ENCODE measurements around the gene RCAN2.

RCAN2 gene

DNA sequence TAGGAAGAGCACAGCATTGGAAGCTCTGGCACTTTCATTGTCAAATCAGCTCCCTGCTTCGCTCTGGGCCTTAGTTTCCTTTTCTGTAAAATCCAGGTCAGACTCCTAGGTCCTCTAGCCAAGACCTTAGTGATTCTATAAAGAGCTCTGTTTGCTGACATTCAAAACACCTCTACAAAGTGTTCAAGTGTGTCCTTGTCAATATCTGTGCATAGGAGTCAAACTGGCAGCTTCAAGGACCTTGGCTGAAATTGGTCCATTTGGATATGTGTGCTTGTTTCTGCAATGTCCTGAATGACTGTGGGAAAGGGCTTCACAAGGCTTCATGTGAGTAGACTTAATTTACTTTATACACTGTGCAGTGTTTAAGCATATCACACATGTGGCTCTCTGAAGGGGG is 246.6 kb downstream of the RCAN2 start:
- no peak for DNase-seq

GRCh38 chr6:46243754-46244153 is 247.5 kb downstream of the RCAN2 start:
- DNase-seq: no peak

DNA sequence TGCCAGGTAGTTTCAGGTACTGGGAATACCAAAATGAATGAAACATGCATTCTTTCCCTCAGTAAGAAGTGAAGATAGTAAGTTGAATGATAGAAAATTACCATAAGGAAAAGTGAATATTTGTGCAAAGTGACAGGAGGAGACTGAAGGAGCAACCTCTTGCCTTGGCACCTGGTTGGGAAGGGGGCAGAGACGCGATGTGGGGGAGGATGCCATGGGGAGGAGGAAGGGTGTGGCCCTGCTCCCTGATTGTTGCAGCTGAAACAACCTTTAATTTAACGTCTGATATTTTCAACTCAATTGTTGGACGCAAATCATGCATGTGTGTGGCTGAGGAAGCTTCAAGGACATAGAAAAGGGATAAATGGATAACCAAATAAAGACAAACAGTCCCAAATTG is 248.3 kb downstream of the RCAN2 start:
- no peak for DNase-seq

DNA sequence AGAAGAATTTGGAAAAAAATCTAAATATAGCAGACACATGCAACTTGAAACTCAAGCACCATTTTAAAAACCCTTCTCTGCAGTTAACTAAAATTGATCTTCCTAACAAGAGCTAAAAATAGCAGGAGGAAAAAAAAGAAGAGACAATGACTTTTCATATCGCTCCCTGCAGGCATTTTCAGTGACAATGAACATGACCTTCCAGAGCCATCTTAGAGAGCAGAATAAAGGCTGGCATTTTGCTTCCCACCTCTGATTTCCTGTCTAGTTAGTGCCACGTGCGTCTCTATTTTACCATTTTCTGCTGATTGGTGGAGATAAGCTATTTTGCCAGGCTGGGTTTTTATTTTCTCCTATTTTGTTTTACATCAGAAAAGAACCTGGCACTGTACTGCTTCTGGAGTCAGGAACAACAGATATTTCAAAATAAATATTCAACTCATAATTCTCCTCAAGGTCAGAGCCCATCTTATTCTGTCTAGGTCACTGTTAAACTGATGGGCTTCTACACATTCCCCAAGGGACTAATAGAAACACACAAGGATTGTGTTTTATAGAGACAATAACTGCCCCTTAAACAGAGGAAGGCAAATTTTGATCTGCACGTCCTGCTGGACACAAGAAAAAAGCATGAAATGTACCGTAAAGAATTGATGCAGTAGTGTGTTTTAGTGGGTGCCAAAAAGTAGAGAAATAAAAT is 250.2 kb downstream of the RCAN2 start:
- DNase-seq: no peak

DNA sequence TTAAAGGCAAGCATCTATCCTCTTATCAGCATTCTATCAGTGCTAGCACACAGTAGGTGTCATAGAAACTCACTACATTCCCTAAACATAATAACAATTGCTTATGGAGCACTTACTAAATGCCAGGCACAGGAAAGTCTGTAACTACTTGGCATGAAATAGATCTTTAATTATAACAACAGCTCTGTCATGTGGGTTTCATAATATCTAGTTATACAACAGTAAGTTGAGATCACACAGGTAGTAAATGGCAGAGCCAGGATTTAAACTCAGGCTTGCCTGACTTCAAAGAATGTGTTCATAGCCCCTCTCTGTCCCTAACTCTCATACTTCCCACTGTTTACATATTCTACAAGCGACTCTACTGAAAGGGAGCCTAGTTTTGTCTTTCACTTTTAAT is 254.5 kb downstream of the RCAN2 start:
- no peak for DNase-seq

- no peak for DNase-seq
Measured at GRCh38 chr6:46235242-46235641, 256.0 kb downstream of the RCAN2 start.

DNA sequence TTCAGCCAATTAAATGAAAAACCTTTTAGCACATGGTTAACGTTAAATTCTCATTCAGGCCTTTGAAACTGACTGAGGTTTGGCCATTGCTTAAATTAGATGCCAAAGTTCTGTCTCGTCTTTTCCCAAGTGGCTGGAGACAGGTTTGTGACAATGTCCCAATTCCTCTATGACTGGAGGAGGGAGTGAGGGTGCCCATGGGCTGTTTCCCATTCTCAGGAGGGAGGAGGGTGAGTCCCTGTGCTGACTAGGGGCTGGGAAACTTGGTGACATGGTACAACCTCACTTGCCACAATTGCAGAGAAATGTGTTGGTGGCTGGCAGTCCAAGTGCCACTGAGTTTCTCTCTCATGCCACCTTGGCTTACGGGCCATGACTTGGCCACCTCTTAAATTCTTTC is 256.5 kb downstream of the RCAN2 start:
- DNase-seq: no peak

- DNase-seq: no peak
Measured at GRCh38 chr6:46234156-46234556, 257.1 kb downstream of the RCAN2 start.

GRCh38 chr6:46233129-46233528 is 258.1 kb downstream of the RCAN2 start:
- DNase-seq: no peak

DNA sequence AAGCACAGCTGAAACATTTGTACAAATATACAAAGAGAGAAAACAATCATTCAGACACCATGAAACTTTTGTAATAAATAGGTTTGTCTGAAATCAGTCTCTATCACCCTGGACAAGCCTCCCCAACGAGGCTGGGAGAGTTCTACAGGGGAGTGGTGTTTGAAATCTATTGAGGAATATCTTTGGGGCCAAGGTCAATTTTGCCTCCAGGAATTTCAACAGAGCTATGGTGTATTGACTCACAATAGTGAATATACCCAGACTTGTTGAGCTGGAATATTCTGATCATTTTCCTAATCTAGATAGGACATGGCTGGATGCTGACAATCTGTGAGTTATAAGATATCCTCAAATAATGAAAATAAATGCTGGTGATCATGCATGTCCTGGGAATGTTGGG is 269.0 kb downstream of the RCAN2 start:
- DNase-seq: no peak

DNA sequence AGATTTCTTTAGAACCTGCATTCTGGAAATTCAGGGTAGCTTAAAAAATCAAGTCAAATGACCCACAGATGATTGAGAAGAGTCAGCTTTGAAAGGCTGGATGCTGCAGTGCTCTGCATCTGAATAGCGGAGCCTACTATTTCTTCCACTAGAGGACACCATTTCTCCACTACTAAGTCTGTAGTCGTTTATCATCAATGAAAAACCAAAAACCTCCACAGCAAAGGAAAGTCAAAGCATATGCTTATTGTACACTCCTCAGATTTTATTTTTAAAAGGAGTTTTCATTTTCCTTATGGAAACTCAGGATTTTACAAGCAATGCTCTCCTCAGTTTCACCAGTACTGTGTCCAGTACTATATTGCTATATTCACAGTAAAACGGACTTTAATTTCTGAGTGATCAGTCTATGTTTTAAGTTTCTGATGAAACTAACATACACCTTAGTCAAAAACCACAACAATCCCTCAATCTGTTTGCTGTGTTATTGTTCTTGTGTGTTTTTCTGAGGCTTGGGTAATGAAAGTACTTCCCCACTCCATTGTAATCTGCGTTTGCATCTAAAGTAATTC is 269.9 kb downstream of the RCAN2 start:
- peak; percentile 45 for DNase-seq

GRCh38 chr6:46220352-46221221 is 270.7 kb downstream of the RCAN2 start:
- no peak for DNase-seq

GRCh38 chr6:46219661-46220060 is 271.6 kb downstream of the RCAN2 start:
- DNase-seq: no peak

DNA sequence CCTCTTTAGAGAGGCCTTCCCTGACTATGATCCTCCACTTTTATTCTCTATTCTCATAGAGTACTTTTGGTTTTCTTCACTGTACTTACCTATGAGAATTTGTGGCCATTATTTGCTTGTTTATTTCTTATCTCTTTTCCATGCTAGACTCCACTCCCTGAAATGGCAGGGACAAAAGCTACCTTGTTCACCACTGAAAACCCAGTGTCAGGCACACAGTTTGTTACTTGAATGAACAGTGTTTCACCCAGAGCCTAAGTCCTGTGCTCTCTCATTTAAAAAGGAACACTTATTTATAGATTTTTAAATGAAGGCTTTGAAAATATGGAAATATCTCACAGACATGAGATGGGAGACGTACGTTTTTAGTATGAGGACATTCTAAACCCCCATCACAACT is 272.8 kb downstream of the RCAN2 start:
- no peak for DNase-seq

GRCh38 chr6:46217671-46218131 is 273.5 kb downstream of the RCAN2 start:
- DNase-seq: no peak

GRCh38 chr6:46216879-46217278 is 274.4 kb downstream of the RCAN2 start:
- DNase-seq: no peak

DNA sequence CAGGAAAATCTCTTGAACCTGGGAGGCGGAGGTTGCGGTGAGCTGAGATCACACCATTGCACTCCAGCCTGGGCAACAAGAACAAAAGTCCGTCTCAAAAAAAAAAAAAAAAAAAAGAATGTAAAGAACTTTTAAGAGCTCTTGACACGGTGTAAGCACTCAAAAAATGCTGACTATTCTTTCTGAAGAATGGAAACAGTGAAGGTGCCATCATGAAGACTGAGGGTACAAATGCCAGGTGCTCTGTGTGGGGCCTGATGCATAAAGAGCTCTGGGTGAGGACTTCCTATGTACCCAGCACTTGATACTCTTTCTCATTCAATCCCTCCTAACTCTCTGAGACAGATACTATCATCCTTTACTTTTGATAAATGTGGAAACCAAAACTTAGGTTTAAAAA is 275.5 kb downstream of the RCAN2 start:
- no peak for DNase-seq

DNA sequence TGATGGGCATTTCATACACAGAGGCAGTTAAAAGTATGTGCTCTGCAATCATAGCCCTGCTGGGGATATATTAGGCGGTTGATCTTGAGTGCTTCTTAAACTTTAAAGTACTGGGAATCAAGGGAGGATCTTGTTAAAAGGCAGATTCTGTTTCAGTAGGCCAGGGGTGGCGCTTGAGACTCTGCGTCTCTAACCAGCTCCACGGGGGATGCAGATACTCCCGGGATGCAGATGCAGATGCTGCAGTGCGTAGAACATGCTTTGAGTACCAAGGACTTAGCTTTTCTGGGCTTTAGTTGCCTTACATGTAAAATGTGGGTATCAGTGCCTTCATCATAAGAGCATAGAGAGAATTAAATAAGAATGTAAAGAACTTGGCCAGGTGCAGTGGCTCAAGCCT is 276.0 kb downstream of the RCAN2 start:
- no peak for DNase-seq

- no peak for DNase-seq
Measured at GRCh38 chr6:46211917-46212316, 279.3 kb downstream of the RCAN2 start.

DNA sequence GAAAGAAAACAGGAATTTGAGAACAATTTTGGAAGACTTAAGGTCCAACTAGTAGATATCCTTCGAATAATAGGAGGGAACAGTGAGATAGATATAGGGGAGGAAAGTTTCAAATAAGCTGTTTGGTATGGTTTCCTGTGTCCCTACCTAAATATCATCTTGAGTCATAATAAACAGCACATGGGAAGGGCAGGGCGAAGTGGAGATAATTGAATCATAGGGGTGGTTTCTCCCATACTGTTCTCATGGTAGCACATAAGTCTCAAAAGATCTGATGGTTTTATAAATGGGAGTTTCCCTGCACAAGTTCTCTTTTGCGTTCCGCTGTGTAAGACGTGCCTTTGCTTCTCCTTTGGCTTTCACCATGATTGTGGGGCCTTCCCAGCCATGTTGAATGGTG is 281.0 kb downstream of the RCAN2 start:
- no peak for DNase-seq

DNA sequence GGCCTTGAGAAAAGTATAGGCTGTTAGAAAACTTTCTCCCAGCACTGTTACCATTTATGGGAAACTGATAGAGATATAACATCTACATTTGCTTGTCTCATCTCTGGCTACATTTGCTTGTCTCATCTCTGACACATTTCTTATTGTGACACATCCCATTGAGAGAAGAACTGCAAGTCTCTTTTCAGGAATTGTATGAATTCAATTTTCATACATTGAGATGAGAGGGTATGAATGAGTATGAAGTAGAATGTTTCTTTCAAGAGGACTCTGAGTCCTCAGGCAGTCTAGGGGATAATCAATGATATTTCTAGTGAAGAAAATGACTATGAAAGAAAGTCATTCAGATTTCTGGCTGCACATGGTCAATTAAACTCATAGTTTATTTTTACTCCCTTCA is 282.9 kb downstream of the RCAN2 start:
- DNase-seq: no peak

GRCh38 chr6:46207174-46207573 is 284.1 kb downstream of the RCAN2 start:
- DNase-seq: no peak

- DNase-seq: no peak
Measured at GRCh38 chr6:46204880-46205650, 286.2 kb downstream of the RCAN2 start.

Measured in DMS153 (cell line).